Endothelial cell of umbilical vein (primary cell): ENCODE results near the gene RNU5D-1. TPM values are rescaled to one million over a fixed set of nuclear protein-coding genes. Genes with fewer than 3 reads are reported as not detected.

Experiments used
- BruUV-seq: library from RNA; stranded (reverse); fragments of 400-500 nt; replicated peaks from 2 replicates; lab custom pipeline; 2021; lab: Mats Ljungman, UMichigan
- CTCF ChIA-PET: fragments of 300-600, 350-600 bp; sonication (Branson Sonifier 250); formaldehyde crosslinking; loops from one replicate; lab custom pipeline; 2021; ENCODE audit warnings: antibody characterized with exemption, inconsistent platforms; lab: Charles Lee
- POLR2A ChIA-PET: fragments of 300-600, 350-600 bp; sonication (Branson Sonifier 250); formaldehyde crosslinking; loops from one replicate; lab custom pipeline; 2021; ENCODE audit warnings: antibody characterized with exemption, inconsistent platforms; lab: Charles Lee
- DNase-seq: peaks from one replicate; pipeline ENCODE4 v3.0.0-alpha.2; 2011; ENCODE audit warnings: low read depth, low spot score
- FAIRE-seq: peaks from 2 replicates; lab custom pipeline; 2011; peaks lifted over from hg19 to GRCh38; lab: Jason Lieb, UNC
- H2AFZ ChIP-seq: 2 replicates; pipeline ENCODE4 v1.6.0; 2012; ENCODE audit warnings: low read depth, low read length, control low read depth, inconsistent platforms
- H3K27ac ChIP-seq: 2 replicates; pipeline ENCODE4 v1.5.1; 2011; ENCODE audit warnings: low read depth, mild to moderate bottlenecking, control low read depth, low read length, moderate library complexity; ENCODE audit not compliant: insufficient read depth
- H3K27me3 ChIP-seq, 2 experiments: 2 replicates each; pipeline versions ENCODE4 v1.6.0 to v1.6.1; 2011; ENCODE audit warnings: low read length in 2 of 2, mixed read lengths in 1 of 2; ENCODE audit not compliant: control insufficient read depth in 2 of 2, insufficient read depth in 2 of 2
- H3K36me3 ChIP-seq, 2 experiments: 2 replicates in 1 of 2; 3 replicates in 1 of 2; pipeline ENCODE4 v1.5.1; 2011; ENCODE audit warnings: low read length in 2 of 2, mild to moderate bottlenecking in 1 of 2, moderate library complexity in 1 of 2; ENCODE audit not compliant: control insufficient read depth in 2 of 2, insufficient read depth in 2 of 2; ENCODE audit errors: extremely low read depth in 1 of 2
- H3K4me1 ChIP-seq: 3 replicates; pipeline ENCODE4 v1.5.1; 2011; ENCODE audit warnings: mild to moderate bottlenecking, low read length; ENCODE audit not compliant: control insufficient read depth, insufficient read depth; ENCODE audit errors: extremely low read depth
- H3K4me2 ChIP-seq: 2 replicates; pipeline ENCODE4 v1.6.1; 2011; ENCODE audit warnings: low read length, control low read depth, mixed read lengths; ENCODE audit not compliant: insufficient read depth
- H3K4me3 ChIP-seq, 3 experiments: fragments of 200-600 bp in 1 of 3; sonication (generic), shearing (Covaris generic) in 1 of 3; replicated peaks in 1 of 3; 2 replicates each; pipeline ENCODE4 v1.5.1; 2011 to 2016; ENCODE audit warnings: control low read depth in 3 of 3, low read length in 3 of 3, mild to moderate bottlenecking in 2 of 3, inconsistent platforms in 1 of 3, low read depth in 1 of 3, moderate library complexity in 1 of 3; ENCODE audit not compliant: insufficient read depth in 1 of 3
- H3K79me2 ChIP-seq: 2 replicates; pipeline ENCODE4 v1.6.0; 2012; ENCODE audit warnings: low read length, inconsistent platforms; ENCODE audit not compliant: control insufficient read depth, insufficient read depth
- H3K9ac ChIP-seq: replicated peaks from 2 replicates; pipeline ENCODE3; 2011; ENCODE audit warnings: low read length, control low read depth; ENCODE audit not compliant: insufficient read depth; ENCODE audit errors: extremely low read depth
- H3K9me1 ChIP-seq: replicated peaks from 3 replicates; pipeline ENCODE4 v1.6.0; 2011; ENCODE audit warnings: mild to moderate bottlenecking, low read length; ENCODE audit not compliant: control insufficient read depth, insufficient read depth; ENCODE audit errors: extremely low read depth
- H3K9me3 ChIP-seq: replicated peaks from 2 replicates; pipeline ENCODE4 v1.5.1; 2012; ENCODE audit warnings: low read length, inconsistent platforms; ENCODE audit not compliant: control insufficient read depth, insufficient read depth
- H4K20me1 ChIP-seq: replicated peaks from 2 replicates; pipeline ENCODE3; 2011; ENCODE audit warnings: mild to moderate bottlenecking, low read length; ENCODE audit not compliant: control insufficient read depth, insufficient read depth; ENCODE audit errors: extremely low read depth
- FOS ChIP-seq: IDR thresholded peaks from 2 replicates; pipeline ENCODE4 v1.6.1; 2011; ENCODE audit warnings: mild to moderate bottlenecking, low read length, moderate library complexity, borderline replicate concordance; ENCODE audit not compliant: insufficient read depth
- POLR2A ChIP-seq: IDR thresholded peaks from 2 replicates; pipeline ENCODE4 v1.6.1; 2012; ENCODE audit warnings: low read depth, mild to moderate bottlenecking, control low read depth, low read length
- POLR2AphosphoS5 ChIP-seq: IDR thresholded peaks from 2 replicates; pipeline ENCODE4 v1.6.1; 2012; ENCODE audit warnings: low read depth, mild to moderate bottlenecking, control low read depth, low read length, moderate library complexity; ENCODE audit not compliant: insufficient read depth
- dilution Hi-C: fragments of 300-500 bp; cut with MboI; formaldehyde crosslinking; loops from one replicate; pipeline ENCODE4 v1.15.0; 2019; ENCODE audit warnings: low sequenced_read_pairs; ENCODE audit not compliant: extremely low pct_ligation_motif_present
- intact Hi-C: fragments of 100-400 bp; cut with micrococcal nuclease; formaldehyde crosslinking; loops from one replicate; pipeline ENCODE4 v1.10.0; 2022
- polyA plus RNA-seq, 4 experiments: library from polyadenylated mRNA; depleted of rRNA in 3 of 4; stranded (reverse) in 3 of 4; unstranded in 1 of 4; fragments of >200 nt; gene quantifications; 2 replicates each; pipeline versions ENCODE4 v1.2.1 to v1.2.3, GENCODE V29; 2011 to 2012; ENCODE audit warnings: missing spikeins in 1 of 4
- total RNA-seq: library from RNA; stranded (reverse); gene quantifications from 2 replicates; pipeline ENCODE4 v1.2.3, GENCODE V29; 2021
- TF ChIP-seq, protein P1 (sequence below), 2 donors: IDR thresholded peaks; 1 replicate in 1 of 2; 2 replicates in 1 of 2; pipeline ENCODE4 v1.5.1; 2011; ENCODE audit warnings: low read length in 2 of 2, mild to moderate bottlenecking in 2 of 2, moderate library complexity in 2 of 2, control low read depth in 1 of 2, inconsistent platforms in 1 of 2, low read depth in 1 of 2; ENCODE audit not compliant: insufficient read depth in 1 of 2; ENCODE audit errors: extremely low read depth in 1 of 2
- TF ChIP-seq, protein P2 (sequence below): IDR thresholded peaks from 2 replicates; pipeline ENCODE4 v1.6.1; 2011; ENCODE audit not compliant: insufficient read depth, insufficient read length

RNU5D-1 gene
- total and polyA plus RNA-seq, 2 donors (not counting 3 experiments of a cell fraction or from before 2014, with no cell fraction given), result not detected

DNA sequence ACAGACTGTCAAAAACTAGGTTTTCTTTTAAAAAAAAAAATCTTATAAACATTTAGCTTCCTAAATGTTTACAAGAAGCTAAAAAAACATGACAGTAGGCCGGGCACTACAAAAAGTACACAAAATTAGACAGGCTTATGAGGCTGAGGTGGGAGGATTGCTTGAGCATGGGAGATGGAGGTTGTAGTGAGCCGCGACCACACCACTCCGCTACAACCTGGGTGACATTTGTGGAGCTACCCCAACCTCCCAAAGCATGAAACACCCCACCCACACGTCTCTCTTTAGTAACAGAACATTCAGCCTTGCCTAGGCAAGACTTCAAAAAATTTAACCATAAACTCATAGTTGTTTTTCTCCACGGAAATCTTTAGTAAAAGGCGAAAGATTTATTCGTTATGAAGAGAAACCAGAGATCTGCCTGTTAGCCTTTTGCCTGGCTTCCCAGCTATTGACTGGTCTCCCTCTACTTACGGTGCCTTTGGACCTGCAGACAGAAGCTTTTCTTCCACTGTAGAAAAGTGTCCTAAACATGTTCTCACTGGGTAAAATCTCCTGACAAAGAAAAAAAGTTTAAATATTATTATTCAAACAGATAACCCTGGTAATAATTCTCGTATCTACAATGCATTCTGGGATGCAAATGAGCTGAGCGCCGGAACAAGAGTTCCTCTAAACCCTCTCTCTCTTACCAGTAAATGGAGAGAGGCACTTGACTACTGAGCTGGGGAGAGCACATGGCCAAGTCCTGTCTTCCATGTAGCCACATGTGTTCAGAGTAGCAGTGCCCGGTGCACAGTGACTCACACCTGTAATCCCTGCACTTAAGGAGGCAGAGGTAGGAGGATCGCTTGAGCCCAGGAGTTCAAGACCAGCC, 9.2 kb downstream of the RNU5D-1 start:
- no peaks in the 10 kb centered on the region for H4K20me1 ChIP-seq
- H3K36me3 ChIP-seq, result no peaks in the 10 kb centered on the region
- FAIRE-seq (peak; percentile 8), DNase-seq (no peak)
- no peaks in the 10 kb centered on the region for H3K79me2 ChIP-seq
- H2AFZ ChIP-seq, result no peak overlapping the region
- no peak overlapping the region for H3K4me2 ChIP-seq
- H3K4me3 ChIP-seq, result no peak overlapping the region
- TSS peak; percentile 100 for BruUV-seq
- ChIA-PET POLR2A (interaction anchor here (0.7 to 1.5 kb wide), 4 partner anchors 9 to 98 kb away, joined by 3 to 11 read pairs (median 4); partner anchors contain the start of gene RNU5D-1), CTCF (interaction anchor here (1.4 to 1.6 kb wide), 2 partner anchors 9 kb away, joined by 6 read pairs; partner anchors contain the start of gene RNU5D-1)
- intact Hi-C loops (no loop called here), dilution Hi-C loops (no loop called here)
- H3K9me3 ChIP-seq, result no peaks in the 10 kb centered on the region
- no peak overlapping the region for H3K27ac ChIP-seq
- H3K27me3 ChIP-seq, result no peaks in the 10 kb centered on the region
- no peak overlapping the region for H3K9ac ChIP-seq
- H3K4me1 ChIP-seq, result no peaks in the 10 kb centered on the region
- TF ChIP-seq POLR2AphosphoS5 (peak; percentile 99), POLR2A (peak; percentile 99), FOS (no peak)
- TF ChIP-seq, protein P1, sequence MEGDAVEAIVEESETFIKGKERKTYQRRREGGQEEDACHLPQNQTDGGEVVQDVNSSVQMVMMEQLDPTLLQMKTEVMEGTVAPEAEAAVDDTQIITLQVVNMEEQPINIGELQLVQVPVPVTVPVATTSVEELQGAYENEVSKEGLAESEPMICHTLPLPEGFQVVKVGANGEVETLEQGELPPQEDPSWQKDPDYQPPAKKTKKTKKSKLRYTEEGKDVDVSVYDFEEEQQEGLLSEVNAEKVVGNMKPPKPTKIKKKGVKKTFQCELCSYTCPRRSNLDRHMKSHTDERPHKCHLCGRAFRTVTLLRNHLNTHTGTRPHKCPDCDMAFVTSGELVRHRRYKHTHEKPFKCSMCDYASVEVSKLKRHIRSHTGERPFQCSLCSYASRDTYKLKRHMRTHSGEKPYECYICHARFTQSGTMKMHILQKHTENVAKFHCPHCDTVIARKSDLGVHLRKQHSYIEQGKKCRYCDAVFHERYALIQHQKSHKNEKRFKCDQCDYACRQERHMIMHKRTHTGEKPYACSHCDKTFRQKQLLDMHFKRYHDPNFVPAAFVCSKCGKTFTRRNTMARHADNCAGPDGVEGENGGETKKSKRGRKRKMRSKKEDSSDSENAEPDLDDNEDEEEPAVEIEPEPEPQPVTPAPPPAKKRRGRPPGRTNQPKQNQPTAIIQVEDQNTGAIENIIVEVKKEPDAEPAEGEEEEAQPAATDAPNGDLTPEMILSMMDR (IDR thresholded peaks at IDR 0.05; ENCODE audit: extremely low read depth in 1 of 2, insufficient read depth in 1 of 2, low read depth in 1 of 2, low read length in 2 of 2), result no peak
- TF ChIP-seq, protein P2, sequence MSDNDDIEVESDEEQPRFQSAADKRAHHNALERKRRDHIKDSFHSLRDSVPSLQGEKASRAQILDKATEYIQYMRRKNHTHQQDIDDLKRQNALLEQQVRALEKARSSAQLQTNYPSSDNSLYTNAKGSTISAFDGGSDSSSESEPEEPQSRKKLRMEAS, result no peak
- no peaks in the 10 kb centered on the region for H3K9me1 ChIP-seq
